HFFc6 (cell line): ENCODE results near the gene CFAP100. TPM values are rescaled to one million over a fixed set of nuclear protein-coding genes. Genes with fewer than 3 reads are reported as not detected.

Experiments
- DNase-seq: peaks from one replicate; pipeline ENCODE4 v3.0.0-alpha.2; 2018
- H3K27ac Mint-ChIP-seq: 2 replicates; pipeline ENCODE4 v1.8.0; 2020; ENCODE audit warnings: mild to moderate bottlenecking, mixed read lengths
- H3K27me3 Mint-ChIP-seq: 2 replicates; pipeline ENCODE4 v1.8.0; 2021; ENCODE audit warnings: mild to moderate bottlenecking, moderate library complexity, mixed read lengths; ENCODE audit not compliant: insufficient read depth
- H3K36me3 Mint-ChIP-seq: 2 replicates; pipeline ENCODE4 v1.8.0; 2021; ENCODE audit warnings: low read depth, mixed read lengths
- H3K4me1 Mint-ChIP-seq: 2 replicates; pipeline ENCODE4 v1.8.0; 2020; ENCODE audit warnings: low read depth, mixed read lengths
- H3K4me3 Mint-ChIP-seq: 2 replicates; pipeline ENCODE4 v1.8.0; 2020; ENCODE audit warnings: mild to moderate bottlenecking, moderate library complexity, mixed read lengths
- H3K9me3 Mint-ChIP-seq: 2 replicates; pipeline ENCODE4 v1.8.0; 2020; ENCODE audit warnings: mild to moderate bottlenecking, mixed read lengths
- total RNA-seq, 6 experiments: library from RNA; stranded (reverse); fragmentation: NEBNext Ultra II Directional; extraction: Animal tissue kit (Norgen Biotek cat#: 25700); gene quantifications; 2 replicates in 1 of 6; 3 replicates in 5 of 6; pipeline ENCODE4 v1.2.3, GENCODE V29; 2021
- TF ChIP-seq, protein P1 (sequence below): fragments of 200-600 bp; sonication (generic); IDR thresholded peaks from 2 replicates; pipeline ENCODE4 v1.5.0; 2021; ENCODE audit warnings: antibody characterized with exemption, mild to moderate bottlenecking

The CFAP100 gene
- total RNA-seq, 6 experiments from 2014 or later = not detected

GRCh38 chr3:126480861-126481260, 86.2 kb downstream of the CFAP100 start:
- peaks cover 11% of the 10 kb centered on the region for H3K4me1 Mint-ChIP-seq
- no peaks in the 10 kb centered on the region for H3K36me3 Mint-ChIP-seq
- no peak overlapping the region for H3K4me3 Mint-ChIP-seq
- H3K27me3 Mint-ChIP-seq = peaks cover 18% of the 10 kb centered on the region
- TF ChIP-seq, protein P1, sequence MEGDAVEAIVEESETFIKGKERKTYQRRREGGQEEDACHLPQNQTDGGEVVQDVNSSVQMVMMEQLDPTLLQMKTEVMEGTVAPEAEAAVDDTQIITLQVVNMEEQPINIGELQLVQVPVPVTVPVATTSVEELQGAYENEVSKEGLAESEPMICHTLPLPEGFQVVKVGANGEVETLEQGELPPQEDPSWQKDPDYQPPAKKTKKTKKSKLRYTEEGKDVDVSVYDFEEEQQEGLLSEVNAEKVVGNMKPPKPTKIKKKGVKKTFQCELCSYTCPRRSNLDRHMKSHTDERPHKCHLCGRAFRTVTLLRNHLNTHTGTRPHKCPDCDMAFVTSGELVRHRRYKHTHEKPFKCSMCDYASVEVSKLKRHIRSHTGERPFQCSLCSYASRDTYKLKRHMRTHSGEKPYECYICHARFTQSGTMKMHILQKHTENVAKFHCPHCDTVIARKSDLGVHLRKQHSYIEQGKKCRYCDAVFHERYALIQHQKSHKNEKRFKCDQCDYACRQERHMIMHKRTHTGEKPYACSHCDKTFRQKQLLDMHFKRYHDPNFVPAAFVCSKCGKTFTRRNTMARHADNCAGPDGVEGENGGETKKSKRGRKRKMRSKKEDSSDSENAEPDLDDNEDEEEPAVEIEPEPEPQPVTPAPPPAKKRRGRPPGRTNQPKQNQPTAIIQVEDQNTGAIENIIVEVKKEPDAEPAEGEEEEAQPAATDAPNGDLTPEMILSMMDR = no peak
- H3K9me3 Mint-ChIP-seq = no peaks in the 10 kb centered on the region
- DNase-seq = no peak
- H3K27ac Mint-ChIP-seq = no peak overlapping the region

DNA sequence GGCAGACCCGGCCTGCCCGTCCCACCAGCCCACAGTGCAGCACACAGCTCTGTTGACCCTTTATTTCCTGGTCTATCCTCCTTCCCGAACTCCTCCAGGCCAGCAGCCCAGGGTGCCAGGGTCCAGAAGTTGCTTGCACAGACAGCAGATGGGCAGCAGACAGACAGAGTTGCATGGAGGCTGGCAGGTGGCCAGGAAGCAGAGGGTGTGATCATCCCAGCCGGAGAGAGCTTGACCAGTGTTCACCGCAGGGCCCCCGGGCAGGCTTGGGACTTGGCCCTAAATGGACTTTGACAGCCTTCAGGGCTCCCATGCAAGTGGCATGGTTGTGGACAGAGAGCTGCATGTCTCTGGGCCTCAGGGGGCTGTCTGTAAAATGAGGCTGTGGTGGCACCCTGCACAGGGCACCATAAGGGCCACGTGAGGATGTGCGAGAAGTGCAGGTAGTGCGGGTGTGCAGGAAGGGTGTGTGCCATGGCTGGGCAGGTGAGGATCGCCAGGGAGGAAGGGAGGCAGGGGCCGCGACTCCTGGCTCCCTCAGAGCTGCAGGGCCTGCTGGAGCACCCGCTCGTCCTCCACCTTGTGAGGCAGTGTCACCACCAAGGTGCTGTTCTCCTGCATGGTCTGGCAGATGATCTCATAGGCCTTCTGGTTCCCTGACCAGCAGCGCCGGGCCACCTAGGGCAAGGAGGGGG, 87.2 kb downstream of the CFAP100 start:
- Mint-ChIP-seq H3K4me3 (no peak overlapping the region), H3K36me3 (no peaks in the 10 kb centered on the region), H3K4me1 (peaks cover 12% of the 10 kb centered on the region), H3K27me3 (peaks cover 18% of the 10 kb centered on the region), H3K9me3 (no peaks in the 10 kb centered on the region), H3K27ac (no peak overlapping the region)
- TF ChIP-seq, protein P1 = no peak
- DNase-seq = no peak

DNA sequence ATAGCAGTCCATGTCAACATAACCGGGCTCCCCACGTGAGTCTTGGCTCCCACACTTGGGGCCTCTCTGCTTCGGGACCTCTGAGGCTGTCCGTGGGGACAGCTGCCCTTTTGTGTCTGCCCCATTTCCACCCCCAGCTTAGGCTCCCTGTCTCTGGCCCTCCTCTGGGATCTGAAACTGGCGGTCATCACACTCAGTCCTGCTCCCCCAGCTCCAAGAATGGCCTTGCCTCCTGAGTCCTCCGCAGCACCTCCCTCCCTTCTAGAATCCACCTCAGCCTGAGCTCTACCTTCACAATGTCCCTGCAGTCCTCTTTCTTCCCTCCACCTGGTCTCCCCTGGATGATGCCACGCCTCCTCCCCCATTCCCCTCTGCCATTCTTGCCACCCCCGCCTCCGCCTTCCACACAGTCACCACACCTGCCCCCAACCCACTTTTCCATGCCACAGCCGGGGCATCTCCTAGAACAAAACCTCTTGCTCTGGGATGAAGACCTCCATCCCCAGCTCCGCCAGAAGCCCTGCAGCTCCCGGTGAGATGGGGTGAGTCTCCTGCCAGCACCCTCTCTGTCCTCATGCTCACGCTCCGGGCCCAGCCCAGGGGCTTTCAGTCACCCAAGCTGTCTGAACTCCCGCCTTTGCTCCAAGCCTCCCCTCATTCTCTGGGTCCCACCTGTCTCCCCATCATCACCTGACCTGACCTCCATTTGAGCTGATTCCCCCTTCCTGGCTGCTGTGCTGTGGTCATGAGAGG, 88.0 kb downstream of the CFAP100 start:
- Mint-ChIP-seq H3K36me3 (no peaks in the 10 kb centered on the region), H3K27ac (no peak overlapping the region), H3K27me3 (peaks cover 18% of the 10 kb centered on the region), H3K9me3 (no peaks in the 10 kb centered on the region), H3K4me1 (peaks cover 11% of the 10 kb centered on the region), H3K4me3 (no peak overlapping the region)
- TF ChIP-seq, protein P1 = no peak
- no peak for DNase-seq

DNA sequence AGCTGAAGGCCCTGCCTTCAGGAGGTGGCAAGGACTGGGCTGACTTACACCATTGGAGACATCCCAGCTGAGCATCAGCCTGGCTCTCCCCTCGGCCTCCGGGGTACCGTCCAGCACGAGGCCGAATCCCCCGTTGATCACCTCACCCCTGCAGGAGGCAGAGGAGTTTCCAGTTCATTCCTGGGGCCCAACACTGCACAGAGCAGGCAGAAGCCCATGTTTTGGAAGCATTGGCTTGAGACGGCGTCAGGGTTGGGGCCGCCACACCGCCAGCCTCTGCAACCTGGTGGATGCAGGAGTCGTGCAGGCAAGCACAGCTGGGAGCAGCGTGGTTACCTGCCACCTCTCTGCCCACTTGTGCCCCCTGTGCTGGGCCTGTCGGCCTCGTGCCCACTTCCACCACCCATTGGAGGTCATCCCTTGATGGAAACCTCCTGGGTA, 88.6 kb downstream of the CFAP100 start:
- TF ChIP-seq, protein P1 = no peak
- Mint-ChIP-seq H3K9me3 (no peaks in the 10 kb centered on the region), H3K36me3 (no peaks in the 10 kb centered on the region), H3K4me1 (peaks cover 11% of the 10 kb centered on the region), H3K4me3 (no peak overlapping the region), H3K27ac (no peak overlapping the region), H3K27me3 (peaks cover 18% of the 10 kb centered on the region)
- DNase-seq = no peak

DNA sequence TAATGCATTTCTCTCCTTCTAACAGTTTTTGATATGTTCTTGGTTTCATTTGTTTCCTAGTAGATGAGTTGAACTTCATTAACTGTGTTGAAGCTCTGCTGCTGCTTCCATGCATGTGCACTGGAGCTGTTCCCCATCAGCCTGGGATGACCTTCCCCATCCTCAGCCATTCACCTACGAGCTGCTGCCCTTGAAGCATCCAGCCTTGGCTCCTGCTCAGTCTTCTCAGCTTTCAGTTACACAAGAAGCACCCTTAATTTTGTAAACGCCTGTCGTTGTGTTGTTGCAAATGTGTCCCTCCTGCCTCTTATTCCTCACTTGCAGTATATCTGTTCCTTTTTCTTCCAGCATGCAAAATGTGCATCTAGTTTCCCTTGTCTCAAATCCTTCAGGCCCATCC, 89.4 kb downstream of the CFAP100 start:
- H3K4me3 Mint-ChIP-seq = no peak overlapping the region
- TF ChIP-seq, protein P1 = no peak

More for the DNA sequence above, 89.4 kb downstream of the CFAP100 start:
- peaks cover 11% of the 10 kb centered on the region for H3K4me1 Mint-ChIP-seq
- no peak for DNase-seq
- no peaks in the 10 kb centered on the region for H3K36me3 Mint-ChIP-seq
- no peak overlapping the region for H3K27ac Mint-ChIP-seq
- no peaks in the 10 kb centered on the region for H3K9me3 Mint-ChIP-seq
- H3K27me3 Mint-ChIP-seq = peaks cover 20% of the 10 kb centered on the region
